DMS153 treated with DMSO at 0.1 percent for 48 hours (cell line): ENCODE results near the gene PRKG2.

ENCODE experiments used
- DNase-seq: peaks from one replicate; lab custom pipeline; 2025; ENCODE audit not compliant: unreplicated experiment; lab: John Stamatoyannopoulos, UW

PRKG2 gene

DNA sequence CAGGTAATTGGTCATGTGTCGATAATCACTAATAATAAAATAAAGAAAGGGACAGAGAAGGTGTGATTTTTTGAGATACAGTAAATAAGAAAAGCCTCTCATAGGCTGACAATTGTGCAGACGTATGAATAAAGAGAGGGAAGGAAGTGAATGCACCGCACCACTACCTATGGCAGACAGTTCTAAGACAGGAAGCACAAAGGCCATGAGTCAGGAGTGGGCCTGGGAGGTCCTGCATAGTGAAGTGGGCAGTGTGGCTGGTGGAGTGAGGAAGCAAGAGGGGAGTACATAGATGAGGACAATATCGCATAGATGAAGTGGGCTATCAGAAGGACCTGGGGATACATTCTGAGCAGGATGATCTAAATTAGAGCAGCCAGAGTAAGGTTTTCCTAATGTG lies 108.9 kb downstream of the PRKG2 start:
- DNase-seq: no peak

DNA sequence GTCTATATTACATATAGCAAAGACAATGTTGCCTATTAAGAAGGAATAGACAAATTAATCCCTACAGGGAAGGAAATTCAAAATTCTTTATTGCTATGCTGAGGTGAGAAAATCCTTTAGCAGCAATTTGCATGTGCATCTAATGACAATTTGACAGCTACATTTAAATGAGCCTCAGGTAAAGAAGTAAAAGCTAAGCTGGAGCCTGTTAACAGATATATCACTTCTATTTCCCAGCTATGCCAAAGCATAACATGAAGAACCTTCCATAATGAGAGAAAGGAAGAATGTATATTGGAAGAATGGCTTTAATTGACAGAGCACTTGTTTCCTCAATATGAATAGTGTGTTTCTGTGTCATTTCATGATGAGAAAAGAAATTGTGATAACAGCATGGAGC lies 112.9 kb downstream of the PRKG2 start:
- DNase-seq: no peak

DNA sequence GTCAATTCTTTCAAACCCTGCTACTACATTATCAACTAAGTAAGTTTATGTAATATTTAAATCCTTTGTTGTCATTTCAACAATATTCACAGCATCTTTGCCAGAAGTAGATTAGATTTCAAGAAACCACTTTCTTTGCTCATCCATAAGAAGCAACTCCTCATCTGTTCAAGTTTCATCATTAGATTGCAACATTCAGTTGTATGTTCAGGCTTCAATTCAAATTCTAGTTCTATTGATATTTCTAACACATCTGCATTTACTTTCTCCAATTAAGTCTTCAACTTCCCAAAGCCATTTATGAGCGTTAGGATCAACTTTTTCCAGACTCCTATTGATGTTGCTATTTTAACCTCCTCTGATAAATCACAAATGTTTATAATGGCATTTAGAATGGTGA lies 118.5 kb downstream of the PRKG2 start:
- DNase-seq: no peak

DNA sequence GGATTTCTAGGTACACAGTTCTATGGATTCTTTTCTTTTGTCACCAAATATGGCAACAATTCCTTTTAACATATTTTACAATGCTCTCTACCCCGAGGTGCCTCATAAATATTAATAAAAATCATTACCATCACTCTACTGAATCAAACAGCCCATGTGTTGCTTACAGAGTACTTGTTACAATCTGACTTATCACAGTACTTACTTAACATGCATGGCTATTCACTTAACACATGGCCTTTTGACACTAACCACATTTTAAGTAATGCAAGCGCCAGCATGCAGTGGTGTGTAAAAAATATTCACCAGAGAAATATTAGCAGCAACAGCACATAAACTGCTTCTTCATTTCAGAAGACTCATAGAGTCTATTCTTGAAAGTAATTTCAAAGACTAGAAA lies 119.6 kb downstream of the PRKG2 start:
- no peak for DNase-seq

DNA sequence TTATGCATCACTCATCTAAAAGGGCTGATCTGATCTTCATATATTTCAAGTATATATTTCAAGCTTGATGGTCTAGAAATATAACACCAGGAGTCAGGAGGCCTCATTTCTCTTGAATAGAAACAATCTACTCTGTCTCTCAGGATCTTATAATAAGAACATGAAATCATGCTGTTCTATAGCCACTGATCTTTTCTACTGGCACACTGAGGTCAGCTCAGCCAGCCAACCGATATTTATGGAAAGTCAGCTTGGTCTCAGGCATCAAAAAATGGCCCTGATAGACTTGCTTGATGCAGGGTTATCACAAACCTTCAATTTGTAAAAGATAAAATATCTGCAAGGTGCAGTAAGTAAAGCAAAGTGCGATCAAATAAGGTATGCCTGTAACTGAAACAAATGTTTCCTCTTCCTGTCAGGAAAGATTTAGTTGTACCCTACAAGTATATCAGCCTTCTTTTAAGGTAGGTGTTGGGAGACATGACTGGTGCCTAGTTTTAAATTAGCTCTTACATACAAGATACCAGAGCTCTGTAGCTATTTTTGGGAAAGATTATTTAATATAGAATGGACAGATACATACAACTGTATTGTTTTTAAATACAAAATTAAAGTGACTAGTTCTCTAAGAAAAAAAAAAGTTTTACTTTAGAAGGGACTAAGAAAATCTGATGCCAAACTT lies 121.2 kb downstream of the PRKG2 start:
- no peak for DNase-seq

DNA sequence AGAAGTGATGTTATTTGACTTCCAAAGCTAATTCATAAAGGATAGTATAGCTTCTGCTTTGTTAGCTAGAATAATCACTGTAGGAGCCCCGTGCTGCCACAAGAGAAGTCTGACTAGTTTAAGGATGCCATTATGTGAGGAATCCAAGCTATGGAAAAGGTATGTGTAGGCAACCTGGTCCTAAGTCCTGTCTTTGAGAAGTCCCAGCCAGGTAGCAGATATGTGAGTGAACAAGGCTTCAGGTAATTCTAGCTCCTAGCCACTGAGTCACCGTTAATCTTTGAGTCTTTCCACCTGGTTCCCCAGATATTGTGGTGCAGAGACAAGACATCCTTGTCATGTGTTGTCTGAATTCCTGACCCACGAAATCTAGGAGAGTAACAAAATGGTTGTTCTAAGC lies 129.0 kb downstream of the PRKG2 start:
- no peak for DNase-seq

DNA sequence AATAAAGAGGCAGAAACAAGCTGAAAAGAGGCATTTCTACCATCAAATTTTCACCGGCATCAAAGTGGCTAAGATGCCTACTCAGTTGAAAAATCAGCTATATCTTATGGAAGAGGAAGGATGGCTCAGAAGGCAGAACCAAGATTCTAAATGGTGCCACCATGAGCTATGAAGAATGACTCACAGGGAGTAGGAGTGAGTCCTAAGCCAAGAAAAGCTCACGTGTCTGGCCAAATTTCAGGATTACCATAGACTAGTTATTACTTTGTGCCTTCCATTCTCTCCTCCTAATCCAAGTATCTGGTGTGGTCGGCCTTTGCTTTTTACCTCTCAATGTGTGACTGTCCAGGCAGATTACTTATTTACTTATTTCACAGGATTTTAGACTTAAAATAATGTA lies 129.7 kb downstream of the PRKG2 start:
- DNase-seq: no peak

DNA sequence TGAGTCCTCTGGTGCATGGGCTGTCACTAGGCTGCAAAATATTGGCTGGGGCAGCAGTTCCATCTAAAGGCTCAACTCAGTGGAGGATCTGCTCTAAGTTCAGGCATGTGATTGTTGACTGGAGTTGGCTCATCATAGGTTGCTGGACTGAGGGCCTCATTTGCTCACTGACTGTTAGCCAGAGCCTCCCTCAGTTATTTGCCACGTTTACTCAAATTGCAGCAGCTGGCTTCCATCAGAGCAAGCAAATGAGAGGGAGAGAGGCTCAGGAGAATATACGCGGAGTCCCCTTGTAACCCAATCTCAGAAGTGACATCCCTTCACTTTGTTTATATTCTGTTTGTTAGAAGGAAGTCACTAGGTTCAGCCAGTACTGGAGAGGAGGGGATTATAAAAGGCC lies 130.4 kb downstream of the PRKG2 start:
- no peak for DNase-seq

DNA sequence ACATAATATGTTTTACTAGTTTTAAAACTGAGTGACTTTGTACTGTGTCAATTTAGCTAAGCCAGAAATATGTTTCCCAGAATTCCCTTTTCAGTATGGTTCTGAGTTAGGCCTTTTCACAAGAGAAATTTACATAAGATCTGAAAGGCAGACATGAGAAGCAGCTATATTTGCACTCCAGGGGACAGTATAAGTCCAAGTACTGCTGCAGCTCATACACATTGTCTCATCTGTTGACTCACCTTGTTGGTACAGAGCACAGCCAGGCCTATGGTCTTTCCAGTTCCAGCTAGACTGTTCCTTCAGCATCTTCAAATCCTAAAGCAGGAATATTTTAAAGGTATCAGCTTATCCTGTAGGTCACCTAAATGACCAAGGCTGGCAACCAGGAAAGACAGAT lies 131.0 kb downstream of the PRKG2 start:
- peak; percentile 13 for DNase-seq

DNA sequence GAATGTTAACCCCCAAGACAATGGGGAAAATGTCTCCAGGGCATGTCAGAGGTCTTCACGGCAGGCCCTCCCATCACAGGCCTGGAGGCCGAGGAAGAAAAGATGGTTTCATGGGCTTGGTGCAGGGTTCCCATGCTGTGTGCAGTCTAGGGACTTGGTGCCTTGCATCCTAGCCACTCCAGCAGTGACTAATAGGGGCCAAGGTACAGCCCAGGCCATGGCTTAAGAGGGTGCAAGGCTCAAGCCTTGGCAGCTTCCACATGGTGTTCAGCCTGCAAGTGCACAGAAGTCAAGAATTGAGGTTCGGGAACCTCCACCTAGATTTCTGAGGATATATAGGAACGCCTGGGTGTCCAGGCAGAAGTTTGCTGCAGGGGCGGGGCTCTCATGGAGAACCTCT lies 133.9 kb downstream of the PRKG2 start:
- DNase-seq: no peak

DNA sequence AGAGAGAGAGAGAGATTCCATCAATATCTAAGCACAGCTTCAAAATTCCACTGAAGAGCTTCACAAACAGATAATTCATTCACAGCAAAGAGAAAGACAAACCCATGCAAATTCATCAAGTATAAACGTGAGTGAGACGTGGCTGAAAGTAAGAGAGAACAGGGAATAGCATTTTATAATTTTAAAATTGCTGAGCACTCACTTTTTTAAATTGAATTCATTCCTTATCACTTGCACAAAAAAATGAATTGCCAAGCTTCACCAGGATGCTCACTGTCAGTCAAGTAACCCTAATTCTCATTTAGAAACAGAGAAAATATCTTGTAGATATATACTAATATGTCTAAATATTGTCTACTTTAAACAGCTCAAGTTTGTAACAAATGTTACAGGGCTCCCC lies 144.0 kb downstream of the PRKG2 start:
- DNase-seq: no peak

DNA sequence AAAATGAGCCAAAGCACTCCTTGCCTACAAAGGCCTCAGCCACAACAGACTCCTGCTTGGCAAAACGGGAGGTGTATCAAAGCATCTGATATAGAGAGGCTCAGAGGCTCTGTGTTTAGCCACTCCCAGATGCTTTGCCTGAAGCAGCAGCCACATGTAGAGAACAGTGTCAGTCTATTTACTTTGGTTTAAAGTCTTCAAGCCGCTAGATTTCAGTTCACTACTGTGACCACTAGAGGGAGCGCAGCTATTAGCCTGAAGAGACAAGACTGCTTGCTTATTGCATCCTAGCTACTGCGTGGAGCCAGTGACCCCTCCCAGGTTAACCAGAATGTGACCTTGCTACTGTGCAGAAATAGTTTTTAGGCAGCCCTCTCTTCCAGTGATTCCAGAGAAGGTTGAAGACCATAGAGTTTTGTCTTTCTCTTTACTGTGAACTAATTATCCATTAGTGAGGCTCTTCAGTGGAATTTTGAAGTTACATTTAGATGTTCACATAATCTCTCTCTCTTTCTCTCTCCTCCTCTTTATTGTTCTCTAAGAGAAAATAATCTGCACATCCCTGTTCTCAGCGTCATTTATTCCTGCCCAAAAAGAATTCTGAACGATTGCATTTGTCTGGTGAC lies 145.2 kb downstream of the PRKG2 start:
- DNase-seq: peak; percentile 96

DNA sequence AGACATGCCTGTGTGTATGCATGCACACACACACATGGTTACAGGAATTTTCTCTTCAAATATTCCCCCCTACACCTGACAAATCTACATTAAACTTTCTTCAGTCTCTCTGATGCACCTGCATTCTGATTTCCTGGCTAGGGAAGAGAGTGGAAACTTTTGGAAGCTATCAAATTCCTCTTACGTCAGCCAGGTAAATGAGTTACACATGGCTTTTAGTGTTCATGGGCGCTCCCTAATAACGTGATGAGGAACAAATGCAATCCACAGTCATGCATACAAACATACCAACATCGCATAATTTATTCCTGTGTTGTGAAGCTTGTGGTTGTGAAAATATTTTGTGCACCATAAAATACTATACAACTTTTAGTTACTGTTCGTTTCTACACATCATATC lies 149.6 kb downstream of the PRKG2 start:
- no peak for DNase-seq

DNA sequence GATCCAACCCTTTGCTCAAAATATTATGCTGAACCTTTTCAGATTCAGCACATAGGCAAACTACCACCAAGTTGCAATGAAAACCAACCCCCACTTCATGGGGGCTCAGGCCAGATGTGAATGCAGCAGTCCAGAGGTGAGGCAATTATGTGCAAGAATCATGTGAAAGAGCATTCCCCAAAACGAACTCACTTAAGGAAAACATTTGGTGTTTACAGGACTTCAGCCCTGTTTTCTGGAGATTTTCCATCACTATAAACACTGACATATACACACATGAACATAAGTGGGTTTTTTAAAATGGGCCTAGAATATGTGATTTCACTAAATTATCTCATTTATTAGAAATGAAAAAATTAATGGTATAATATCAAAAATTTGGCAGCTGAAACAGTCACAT lies 153.0 kb downstream of the PRKG2 start:
- DNase-seq: no peak

DNA sequence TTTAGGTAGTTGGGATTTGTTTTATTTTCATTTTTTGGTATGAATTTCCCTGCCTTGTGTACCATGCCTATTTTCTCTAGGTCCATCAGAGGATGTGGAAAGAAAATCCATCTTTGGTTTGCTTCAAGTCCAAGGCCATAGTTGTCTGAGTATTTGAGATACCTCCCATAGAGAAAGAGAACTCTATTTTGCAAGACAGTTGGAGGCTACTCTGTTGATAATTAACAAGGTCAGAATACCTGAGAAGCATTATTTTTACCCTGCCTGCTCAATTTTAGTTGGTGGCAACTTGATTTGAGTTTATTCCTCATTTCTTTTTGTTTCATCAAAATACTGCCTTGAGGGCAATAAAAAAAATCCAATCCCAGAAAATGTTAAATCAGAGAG lies 153.7 kb downstream of the PRKG2 start:
- no peak for DNase-seq

DNA sequence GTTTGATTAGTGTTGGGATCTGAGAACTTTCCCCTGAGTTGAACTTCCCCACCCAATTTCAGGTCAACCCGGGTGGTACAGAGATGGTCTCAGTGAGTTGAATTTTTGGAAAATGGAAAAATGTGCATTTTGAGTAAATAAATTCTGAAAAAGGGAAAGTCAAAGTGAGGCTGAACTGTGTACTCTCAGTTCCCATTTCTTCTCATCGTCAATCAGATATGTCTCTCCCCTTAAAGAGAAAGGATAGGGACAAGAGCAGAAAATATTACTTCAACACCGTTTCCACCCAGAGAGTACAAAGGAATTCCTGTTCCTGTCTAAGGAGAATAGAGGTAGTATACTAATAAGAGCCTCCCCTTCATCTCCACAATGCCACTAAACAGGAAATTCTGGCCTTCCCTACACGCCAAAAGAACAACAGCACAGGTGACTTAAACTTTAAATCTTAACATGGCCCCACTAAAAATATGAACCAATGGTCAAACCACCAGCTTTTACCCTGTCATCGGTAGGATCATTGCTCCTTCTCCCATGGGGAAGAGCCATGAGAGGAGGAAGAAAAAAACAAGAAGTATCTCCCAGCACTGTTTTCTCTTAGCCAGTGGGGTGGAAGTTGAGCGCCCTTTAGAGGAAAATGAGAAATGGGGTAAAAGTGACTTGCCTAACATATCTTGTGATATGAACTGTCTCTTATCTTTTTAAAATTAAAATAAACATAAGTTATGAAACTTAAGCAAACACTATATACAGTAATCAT lies 154.3 kb downstream of the PRKG2 start:
- no peak for DNase-seq

DNA sequence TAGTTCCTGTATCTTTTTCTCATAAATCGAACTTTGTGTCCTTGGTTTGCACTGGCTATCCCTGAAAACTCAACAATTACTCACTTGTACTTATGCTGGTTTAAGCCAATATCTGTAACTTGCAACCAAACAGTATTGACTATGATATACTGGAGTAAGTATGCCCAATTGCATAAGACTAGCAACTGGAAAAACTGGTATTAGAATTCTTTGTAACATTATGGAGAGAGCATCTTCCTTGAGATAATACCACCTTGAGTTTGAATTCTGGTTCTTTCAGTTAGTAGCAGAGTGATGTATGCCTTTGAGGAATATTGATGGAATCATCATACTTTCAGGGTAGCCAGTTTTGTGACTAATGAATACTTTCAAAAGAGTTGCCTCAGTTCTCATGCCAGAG lies 156.4 kb downstream of the PRKG2 start:
- DNase-seq: no peak

DNA sequence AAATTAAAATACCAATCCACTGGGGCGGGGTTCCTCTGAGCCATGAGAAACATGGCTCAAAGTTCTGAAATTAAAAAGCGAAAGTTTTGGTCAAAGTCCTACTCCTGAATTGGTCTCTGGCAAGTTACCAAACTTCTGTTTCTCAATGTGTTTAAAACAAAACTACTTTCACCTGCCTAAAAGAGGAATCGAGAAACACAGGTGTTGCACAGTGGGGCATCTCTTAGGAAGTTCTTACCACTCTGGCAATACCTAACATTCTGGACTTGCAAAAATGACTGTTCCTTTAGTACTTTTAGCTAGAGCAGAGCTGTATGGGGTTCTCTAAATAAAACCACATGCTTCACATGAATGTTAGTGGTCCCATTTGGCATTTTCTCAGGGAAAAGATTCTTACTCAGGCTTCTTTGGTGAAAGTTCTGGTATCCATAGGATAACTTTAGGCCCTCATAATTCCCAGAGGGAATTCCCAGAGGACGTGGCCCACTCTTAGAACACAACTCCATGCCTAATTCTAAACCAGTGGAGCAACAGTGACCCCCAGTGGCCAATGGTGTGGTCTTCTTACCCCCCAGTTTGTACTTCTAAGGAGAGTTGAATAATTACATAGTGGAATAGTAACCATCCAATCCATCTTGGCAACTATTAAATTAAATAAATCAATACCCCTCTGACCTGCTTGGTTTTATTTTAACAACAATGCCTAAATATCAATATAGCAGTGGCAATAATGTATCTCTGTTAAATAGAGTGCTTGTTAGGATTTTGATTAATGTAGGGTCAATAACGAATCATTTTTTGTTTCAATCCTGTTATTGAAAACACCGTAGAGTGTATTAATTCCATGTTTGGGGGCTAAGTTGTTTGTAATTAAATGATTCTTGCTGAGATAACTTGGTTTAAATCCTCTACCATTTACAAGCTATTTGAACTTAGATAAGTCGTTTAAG lies 162.6 kb downstream of the PRKG2 start:
- peak; percentile 48 for DNase-seq

DNA sequence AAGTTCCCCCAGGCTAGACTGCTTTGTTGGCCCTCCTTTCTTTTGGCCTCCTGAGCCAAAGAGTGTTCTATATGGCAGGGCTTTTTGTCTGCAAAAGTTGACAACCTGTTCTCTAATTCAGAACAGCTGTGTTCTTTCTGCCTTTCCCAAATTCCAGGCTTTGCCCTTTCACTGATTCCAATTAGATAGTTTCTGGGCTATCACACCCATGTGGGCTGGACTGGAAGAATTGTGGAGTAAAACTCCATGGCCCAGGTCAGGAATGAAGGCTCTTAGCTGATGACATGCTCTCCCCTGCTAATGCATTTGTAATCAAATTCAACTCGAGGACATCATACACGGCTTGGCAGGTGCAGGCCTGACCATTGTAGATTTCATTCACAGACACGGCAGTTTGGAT lies 165.1 kb downstream of the PRKG2 start:
- no peak for DNase-seq

DNA sequence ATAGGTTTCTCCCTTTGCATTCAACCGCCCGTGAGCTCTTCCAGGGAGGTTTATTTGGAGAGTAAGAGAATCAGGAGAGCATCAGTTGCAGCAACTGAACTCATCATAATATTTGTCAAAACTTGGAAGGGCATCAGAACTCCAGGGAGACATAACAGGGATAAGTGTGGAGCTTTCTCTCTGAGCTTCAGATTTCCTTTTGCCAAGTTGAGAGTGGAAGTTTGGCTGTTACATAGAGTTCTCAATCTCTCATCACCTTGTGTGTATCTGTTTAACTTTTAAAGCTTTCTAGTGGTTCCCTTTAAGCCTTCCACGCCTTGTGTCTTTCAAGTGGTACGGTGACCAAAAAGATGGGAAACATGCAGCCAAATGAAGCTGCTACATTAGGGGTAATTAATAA lies 165.7 kb downstream of the PRKG2 start:
- no peak for DNase-seq

DNA sequence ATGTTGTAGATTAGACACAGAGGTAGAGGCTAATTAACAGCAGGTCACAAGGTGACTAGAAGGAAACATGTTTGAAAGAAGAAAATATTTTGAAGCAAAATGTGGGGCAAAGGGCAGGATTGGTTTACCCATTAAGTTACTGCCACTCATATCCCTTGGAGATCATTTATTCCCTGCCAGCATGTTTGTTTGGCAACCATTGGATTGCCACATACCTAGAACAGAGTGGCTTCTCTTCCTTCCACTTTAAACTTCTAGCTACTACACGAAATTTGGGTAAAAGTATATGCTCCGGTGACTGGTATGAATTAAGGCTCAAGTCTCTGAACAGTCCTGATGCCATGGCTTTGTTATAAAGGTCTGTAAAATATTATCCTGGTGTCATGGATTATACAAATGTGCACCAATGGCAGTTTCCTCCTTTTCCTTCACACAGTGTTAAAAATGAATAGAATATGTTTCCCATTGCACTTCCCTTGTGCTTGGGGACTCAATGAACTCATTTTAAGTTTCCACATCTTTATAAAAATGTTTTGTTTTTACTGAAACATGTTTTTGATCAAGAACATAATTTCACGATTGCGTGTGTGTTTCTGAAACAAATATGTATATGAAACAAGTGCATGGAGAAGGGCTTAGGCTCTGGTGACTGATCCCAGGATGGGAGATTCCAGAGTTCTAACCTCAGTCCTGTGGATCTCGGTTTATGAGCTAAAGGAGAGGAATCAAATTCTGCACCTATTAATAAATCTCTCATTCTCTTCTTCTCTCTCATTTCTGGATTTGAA lies 172.2 kb downstream of the PRKG2 start:
- no peak for DNase-seq
